HG02973 (cell line): ENCODE results near the gene ACKR2.

ENCODE experiments used
- ATAC-seq: cut with Tn5 transposase; IDR thresholded peaks from one replicate; pipeline ENCODE4 v1.9.1; 2021; ENCODE audit warnings: moderate library complexity; ENCODE audit not compliant: unreplicated experiment

Gene ACKR2, protein sequence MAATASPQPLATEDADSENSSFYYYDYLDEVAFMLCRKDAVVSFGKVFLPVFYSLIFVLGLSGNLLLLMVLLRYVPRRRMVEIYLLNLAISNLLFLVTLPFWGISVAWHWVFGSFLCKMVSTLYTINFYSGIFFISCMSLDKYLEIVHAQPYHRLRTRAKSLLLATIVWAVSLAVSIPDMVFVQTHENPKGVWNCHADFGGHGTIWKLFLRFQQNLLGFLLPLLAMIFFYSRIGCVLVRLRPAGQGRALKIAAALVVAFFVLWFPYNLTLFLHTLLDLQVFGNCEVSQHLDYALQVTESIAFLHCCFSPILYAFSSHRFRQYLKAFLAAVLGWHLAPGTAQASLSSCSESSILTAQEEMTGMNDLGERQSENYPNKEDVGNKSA

DNA sequence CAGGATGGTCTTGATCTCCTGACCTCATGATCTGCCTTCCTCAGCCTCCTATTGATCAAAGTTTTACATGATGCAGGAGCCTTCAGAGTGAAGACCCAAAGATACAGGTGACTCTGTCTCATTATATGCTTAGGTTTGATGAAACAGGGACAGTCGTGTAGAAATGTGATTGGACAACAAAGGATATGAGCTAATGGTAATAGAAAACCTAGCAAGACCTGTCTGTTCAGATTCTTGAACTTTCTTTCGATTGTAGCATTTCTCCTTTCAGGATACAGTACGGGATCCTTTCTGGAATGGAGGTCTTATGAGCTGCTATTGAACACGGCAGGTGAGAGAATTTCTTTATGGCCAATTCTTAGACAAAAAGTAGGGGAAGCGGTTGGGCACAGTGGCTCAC, at the start of gene ACKR2:
Gene ACKR2 (plus strand): TSS at position 244 of the 400 bp plus-strand sequence. CDS start 55,058 bp downstream, outside the sequence.
- ATAC-seq: no peak

- no peak for ATAC-seq
These were observed 47.1 kb upstream of the ACKR2 start for GRCh38 chr3:42762046-42762724.

DNA sequence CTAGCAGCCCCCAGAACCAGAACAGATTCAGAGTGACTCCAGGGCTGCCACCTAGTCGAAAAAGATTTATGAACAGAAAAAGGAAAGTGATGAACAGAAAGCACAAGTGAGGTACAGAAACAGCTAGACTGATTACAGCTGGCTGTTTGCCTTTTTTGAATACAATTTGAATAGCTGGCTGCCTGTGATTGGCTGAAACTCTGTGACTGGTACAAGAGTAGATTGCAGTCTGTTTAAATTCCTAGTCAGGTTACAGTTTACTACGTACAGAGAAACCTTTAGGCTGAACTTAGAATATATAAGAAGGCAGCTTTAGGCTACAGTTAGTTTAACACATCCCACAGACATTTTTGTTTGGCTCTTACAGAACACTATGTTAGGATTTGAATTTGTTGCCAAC, 46.2 kb upstream of the ACKR2 start:
- no peak for ATAC-seq

- ATAC-seq: no peak
These were observed 45.1 kb upstream of the ACKR2 start for GRCh38 chr3:42764115-42764514.

- no peak for ATAC-seq
These were observed 44.5 kb upstream of the ACKR2 start for GRCh38 chr3:42764561-42765295.

GRCh38 chr3:42769477-42770131, 39.6 kb upstream of the ACKR2 start:
- ATAC-seq: no peak

GRCh38 chr3:42771271-42771670, 38.0 kb upstream of the ACKR2 start:
- ATAC-seq: no peak

- peak; percentile 98 for ATAC-seq
These were observed 36.4 kb upstream of the ACKR2 start, which contains the start of gene CCDC13 for GRCh38 chr3:42772670-42773408. CCDC13 (minus strand) TSS chr3:42773253; CDS start chr3:42758345, 14,908 bp downstream.

GRCh38 chr3:42773409-42773751, 35.9 kb upstream of the ACKR2 start:
- peak; percentile 8 for ATAC-seq

- ATAC-seq: no peak
These were observed 30.6 kb upstream of the ACKR2 start for GRCh38 chr3:42778644-42779043.

DNA sequence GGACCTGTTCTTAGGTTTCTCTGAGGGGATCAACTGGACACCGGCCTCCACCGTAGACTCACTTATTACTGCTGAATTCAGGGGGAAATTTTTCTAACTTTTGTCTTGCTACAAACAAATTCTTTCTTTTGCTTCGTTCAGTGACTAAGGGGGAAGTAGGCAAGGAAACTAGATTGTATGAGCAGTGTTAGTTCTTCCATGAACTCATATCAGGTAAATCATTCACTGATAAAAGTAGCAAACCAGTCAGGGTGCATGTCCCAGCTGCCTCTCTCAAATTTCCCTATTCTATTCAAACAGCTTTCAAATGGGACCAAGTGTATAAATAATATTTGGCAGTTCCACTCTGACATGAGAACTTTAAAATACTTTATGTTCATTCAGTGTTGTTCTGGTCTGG, 28.8 kb upstream of the ACKR2 start:
- no peak for ATAC-seq

- no peak for ATAC-seq
These were observed 28.1 kb upstream of the ACKR2 start for GRCh38 chr3:42780892-42781700.

- ATAC-seq: no peak
These were observed 23.0 kb upstream of the ACKR2 start for GRCh38 chr3:42786212-42786611.

DNA sequence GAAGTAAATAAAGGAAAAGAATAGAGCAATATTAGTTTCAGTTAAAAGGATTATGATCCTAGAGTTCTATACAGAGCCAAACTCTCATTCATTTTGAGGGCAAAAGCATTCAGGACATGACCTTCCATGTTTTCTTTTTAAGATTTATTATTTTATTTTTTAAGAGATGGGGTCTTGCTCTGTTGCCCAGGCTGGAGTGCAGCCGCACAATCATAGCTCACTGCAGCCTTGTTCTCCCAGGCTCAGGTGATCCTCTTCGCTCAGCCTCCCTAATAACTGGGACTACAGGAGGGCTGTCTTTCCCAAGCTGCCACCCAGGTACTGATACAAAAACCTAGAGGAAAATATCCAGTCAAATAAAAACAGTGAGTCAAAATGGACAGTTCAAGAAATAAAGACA, 22.6 kb upstream of the ACKR2 start:
- no peak for ATAC-seq

- ATAC-seq: no peak
These were observed 18.5 kb upstream of the ACKR2 start for GRCh38 chr3:42790714-42791229.

DNA sequence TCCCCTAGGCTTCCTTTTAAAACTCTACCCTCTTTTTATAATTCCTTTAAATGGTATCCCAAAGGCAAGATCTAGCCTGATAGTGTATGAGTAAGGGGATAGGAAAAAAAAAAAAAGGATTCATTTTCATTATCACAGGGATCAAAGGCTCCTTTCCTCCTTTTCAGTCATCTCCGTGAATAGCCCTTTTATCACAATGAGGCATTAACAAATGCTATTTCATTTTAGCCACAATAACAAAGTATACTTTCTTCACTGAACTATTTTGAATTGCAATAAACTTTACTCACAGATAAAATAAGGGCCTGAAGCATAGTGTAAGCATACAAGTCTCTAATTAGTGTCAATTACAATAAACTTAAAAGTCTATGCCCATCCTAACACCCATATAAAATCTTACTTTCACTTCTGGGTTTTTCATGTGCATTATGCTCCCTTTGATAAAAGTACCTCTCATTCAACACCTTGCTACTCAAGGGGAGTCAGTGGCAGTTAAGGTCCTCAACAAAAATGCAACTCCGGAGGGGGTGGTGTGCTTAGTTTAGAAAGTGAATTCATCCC, 13.5 kb upstream of the ACKR2 start:
- no peak for ATAC-seq

DNA sequence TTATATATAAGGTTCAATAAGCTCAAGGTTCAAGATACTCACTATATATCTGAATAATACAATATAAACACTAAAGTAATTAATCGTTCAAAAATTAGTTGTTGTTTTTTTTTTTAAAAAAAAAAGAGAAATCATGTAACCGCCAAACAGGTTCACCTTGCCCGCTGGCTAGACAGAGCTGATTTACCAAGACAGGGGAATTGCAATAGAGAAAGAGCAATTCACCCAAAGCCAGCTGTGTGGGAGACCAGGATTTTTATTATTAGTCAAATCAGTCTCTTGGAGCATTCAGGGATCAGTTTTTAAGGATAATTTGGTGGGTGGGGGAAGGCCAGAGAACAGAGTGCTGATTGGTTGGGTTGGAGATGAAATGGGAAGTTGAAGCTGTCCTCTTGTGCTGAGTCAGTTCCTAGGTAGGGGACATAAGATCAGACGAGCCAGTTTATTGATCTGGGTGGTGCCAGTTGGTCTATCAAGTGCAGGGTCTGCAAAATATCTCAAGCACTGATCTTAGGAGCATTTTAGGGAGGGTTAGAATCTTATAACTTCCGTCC, 12.8 kb upstream of the ACKR2 start:
- no peak for ATAC-seq

- no peak for ATAC-seq
These were observed 9.9 kb upstream of the ACKR2 start for GRCh38 chr3:42799376-42799775.

- ATAC-seq: no peak
These were observed 9.0 kb upstream of the ACKR2 start for GRCh38 chr3:42800251-42800650.
